ENCODE data around the gene PRR5.

Gene PRR5

DNA sequence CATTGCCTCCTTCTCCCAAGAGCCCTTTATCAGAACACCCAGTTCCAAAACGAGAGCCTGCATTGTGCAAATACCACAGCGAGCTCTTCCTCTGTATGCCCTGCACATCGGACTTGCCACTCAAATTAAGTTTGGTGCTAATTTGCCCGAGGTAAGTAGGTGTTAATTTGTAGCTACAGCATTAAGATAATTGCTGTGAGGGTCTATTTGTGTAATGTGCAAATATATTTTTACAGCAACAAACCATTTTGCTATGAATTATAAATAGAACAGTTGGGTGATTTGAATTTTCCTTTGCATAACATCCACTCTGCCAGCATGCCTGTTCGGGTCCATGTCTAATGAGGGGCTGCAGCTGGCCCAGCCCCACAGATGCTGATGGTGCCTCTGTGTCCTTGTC, 58.5 kb downstream of the PRR5 start:
- no peak for DNase-seq

DNA sequence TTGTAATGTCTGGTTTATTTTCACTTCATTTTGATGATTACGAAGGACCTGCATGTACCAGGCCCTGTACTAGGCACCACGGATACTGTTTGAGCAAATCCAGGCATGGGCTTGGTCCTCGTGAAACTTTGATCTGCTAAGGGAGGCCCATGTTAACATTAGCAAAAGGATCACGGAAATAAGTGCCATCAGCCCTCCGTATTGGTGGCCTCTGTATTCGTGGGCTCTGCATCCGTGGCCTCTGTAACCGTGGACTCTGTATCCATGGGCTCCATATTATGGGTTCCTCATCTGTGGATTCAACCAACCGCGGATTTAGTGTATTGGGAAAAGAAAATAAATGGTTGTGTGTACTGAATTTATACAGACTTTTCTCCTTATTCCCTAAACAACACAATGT, 59.0 kb downstream of the PRR5 start:
- DNase-seq: no peak

DNA sequence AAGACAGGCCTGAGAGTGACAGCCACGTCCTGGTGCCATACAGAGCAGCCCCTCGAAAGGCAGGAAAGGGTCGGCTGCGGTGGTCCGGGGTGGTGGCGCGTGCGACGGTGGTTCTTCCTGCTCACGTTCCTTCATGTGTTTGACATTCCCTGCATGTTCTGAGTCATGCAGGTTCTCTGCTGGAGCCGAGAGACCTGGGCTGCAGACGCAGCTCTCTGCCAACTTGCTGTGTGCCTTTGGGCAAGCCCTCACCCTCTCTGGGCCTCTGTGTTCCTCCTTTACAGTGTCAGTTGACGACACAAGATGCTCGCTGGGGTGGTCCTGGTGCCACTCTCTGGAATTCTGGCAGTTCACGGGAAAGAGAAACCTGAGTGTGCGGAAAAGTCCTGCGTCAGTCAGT, 62.4 kb downstream of the PRR5 start:
- no peak for DNase-seq

DNA sequence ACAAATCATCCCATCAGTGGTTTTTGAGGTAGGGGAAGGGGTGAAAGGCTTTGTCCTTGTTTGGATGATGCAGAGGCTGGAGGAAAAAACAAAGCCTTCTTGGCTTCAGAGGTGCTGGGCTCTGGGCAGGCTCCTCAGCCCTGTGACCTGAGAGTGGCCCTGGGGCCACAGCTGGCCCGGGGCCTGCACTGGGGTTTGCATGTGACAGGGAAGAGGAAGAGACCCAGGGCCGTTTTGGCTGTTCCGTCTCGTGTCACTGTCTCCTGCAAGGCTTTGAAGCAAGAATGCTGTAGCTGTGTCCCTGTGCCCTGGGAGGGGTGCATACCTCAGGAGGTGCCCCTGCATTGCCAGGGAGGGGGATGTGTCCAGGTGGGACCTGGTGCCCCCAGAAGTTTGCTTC, 63.0 kb downstream of the PRR5 start:
- DNase-seq: no peak

DNA sequence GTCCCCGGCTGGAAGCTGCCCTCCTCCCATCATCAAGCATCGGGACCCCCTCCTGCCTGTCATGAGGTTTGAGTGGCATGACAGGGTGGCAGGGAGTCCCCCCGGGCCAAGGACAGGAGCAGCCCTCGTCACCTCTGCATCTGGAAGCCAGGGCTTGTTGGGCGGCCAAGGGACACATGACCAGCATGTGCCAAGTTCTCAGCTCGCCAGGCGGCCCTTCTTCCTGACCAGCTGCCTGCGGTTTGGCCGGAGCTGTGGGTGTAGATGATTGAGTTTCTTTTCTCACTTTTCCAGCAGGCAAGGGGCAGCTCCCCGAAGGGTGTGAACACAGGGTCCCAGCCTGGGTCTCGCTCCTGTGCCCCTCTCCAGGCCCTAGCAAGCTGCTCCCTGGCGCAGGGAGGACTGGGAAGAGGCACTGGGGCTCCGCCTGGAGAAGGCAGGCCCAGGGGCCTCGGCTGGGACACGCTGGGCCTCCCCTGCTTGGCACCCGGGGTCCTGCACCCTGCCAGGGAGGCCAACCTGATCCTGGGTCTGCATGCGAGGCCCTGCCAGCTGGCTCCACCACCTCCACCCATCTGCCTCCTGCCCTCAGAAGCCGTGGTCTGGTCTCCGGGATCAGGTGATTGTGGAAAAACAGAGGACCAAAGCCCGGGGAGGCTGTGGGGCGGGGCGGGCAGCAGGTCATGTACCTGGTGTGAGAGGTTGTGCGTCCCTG, 63.7 kb downstream of the PRR5 start:
- DNase-seq: no peak

DNA sequence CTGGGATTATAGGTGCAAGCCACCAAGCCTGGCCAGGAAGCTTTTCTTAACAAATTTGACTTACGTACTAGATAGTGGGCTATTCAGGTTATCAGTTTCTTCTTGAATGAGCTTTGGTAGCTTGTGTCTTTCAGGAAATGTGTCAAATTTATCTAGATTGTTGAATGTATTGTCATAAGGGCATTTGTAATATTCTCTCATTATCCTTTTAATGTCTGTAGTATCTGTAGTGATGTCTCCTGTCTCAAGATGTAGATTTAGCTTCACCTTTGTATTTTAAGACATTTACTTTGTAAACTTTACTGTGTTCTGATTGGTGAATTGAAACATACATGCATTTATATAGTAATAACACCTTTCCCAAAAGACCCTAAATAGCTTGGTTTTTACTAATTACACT, 71.1 kb downstream of the PRR5 start:
- DNase-seq: no peak

DNA sequence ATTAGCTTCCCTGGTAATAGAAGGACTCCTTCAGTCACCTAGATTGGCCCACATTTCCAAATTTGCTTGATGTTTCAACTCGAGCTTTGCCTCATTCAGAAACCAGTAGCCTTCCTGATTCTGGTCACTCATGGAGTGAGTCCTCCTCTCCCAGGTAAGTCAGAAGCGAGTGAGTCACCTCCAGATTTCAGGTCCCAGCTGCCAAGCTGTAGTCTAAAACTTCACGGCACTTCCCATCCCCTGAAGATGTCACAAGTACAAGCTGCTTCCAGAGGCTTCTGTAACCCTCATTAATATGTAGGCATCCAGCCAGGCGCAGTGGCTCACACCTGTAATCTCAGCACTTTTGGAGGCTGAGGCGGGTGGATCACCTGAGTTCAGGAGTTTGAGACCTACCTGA, 73.9 kb downstream of the PRR5 start:
- no peak for DNase-seq

DNA sequence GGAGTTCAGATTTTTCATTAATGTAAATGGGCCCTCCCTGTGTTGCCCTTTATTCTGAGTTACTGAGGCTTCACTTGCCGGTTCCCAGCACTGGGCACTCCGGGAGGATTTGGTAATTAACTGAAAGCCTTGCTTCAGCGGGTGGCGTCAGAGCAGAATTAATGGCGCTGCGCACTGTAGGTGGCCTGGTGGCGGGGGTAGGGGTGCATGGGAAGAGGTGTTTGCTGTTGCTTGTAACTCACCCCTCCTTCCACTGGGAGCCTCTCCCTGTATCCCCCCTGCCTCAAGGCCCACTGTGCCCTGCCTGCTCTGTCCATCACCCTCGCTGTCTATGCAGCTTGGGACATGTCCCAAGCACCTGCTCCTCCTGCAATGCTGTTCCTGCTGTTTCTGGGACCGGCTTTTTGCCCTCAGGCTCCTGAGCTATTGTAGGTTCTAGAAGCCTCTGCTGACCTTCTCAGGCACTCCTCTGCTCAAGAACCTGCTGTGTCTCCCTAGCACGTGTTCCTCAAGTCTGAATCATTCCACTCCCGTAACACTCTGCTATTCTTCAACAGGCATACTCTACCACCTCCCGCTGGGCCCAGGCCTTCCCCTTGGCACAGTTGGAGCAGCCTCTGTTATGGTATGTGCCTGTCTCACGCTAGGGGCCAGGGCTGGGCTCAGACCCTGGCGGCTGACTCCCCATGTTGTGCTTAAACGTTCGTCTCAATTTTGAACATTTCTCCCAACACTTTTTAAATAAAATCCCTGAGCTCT, 74.8 kb downstream of the PRR5 start:
- no peak for DNase-seq

DNA sequence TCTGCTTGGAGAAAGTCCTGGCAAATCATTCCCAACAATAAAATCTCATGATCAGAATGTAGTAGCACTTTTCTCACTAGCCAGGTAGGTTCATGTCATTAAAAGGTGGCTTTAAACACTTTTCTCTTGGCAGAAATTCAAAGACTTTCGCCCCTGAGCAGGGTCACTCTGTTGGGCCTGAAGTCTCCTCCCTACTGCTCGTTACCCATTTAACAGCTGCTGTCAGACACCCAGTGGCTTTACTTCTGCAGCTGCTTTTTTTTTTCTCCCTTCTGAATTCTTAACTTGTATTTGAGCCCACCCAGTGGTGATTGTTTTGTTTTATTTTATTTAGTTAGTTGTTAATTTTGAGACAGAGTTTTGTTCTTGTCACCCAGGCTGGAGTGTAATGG, 75.4 kb downstream of the PRR5 start:
- DNase-seq: no peak

DNA sequence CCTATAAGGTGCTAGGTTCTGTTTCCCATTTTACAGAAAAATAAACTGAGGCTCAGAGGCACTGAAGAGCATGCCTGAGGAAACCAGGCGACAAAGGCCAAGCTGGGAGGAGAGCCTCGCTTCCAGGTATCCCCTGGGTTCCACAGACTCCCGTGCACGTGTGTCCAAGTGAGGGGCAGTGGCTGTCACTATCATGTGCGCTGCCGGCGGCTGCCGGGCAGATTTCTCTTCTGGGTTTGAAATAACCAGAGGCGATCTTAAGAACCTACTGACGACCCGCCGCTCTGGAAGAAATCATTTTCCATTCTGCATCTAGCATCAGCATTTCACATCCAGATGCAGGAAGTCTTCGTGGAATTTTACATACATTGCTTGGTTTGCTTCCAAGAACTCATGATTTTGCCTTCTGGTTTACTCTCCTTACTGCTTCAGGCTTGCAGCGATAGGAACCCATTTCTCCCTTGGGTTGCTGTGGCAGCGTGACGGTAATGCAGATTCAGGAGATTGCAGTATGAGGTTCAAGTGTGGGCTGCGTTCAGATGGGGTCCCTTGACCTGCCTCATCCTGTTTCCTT, 79.0 kb downstream of the PRR5 start:
- no peak for DNase-seq

DNA sequence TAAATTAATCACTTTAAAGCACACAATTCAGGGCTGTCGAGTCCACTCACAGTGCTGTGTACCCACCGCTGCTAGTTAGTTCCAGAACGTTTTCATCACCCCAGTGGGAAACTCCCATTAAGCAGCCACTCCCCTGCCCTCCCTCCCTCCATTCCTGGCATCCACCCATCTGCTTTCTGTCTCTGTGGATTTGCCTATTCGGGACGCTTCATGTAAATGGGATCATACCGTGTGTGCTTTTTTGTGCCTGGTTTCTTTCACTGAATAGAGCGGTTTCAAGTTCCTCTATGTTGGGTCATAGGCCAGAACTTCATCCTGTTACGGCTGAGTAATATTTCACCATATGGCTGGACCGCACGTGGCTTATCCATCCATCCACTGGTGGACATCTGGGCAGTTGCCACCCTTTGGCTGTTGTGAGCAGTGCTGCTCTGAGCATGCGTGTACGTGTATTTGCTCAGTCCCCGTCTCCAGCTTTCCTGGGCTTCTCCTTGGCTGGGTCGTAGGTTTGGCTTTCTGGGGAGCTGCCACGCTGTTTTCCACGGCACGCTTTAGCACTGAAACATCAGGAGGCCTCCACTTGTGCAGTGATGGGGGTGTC, 80.5 kb downstream of the PRR5 start:
- peak; percentile 59 for DNase-seq

DNA sequence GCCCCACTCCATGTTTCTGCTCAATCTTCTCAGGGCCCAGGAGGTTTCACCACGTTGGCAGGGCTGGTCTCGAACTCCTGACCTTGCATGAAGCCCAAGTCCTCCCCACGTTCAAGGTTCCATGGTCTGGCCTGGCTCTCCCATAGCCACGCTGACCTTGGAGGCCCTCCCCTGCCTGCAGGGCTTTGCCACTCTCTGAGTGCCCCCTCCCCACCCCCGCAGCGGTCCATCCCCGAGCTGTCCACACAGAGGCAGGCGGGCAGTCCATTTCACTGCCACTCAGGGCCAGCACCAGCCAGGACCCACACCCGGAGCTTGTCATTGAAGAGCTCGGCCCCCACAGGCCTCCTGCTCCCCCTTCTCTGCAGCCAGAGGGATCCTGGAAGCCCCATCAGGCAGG, 81.1 kb downstream of the PRR5 start:
- DNase-seq: no peak

DNA sequence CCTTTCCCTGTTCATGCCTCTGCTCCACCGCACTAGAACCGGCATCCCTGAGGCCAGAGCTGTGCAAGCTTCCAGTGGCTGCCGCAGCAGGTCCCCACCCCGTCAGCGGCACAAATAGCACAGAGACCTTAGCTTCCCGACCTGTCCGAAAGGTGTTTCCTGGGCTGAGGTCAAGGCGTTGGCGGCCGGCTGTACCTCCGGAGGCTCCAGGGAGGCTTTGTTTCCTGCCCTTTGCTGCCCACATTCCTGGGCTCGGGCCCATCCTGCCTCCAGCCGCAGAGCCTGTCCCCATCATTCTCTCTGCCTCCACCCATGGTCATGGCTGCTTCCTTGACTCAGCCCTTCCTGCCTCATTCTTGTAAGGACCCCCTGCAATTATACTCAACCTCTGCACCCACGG, 81.6 kb downstream of the PRR5 start:
- DNase-seq: no peak

DNA sequence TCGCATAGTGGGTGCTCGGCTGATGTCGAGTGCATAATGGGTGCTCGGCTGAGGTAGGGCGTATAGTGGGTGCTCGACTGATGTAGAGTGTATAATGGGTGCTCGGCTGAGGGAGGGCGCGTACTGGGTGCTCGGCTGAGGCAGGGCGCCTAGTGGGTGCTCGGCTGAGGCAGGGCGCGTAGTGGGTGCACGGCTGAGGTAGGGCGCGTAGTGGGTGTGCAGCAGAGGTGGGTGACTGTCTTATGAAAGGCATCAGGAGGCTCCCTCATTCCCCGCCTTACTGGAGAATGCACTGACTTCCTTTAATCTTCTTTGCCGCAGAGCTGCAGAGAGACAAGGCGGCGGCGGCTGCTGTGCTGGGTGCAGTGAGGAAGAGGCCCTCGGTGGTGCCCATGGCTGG, 84.1 kb downstream of the PRR5 start:
- DNase-seq: no peak

DNA sequence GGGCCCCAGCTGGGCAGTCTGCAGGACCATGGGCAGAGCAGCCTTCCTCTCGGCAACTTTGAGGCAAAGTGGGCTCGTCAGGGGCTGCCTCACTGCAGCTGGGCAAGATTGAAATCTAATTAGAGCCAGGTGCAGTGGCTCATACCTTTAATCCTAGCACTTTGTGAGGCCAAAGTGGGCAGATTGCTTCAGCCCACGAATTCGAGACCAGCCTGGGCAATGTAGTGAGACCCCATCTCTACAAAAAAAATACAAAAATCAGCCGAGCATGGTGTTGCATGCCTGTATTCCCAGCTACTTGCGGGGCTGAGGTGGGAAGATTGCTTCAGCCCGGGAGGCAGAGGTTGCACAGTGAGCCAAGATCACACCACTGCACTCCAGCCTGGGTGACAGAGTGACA, 84.6 kb downstream of the PRR5 start:
- DNase-seq: no peak
